A673 (cell line): ENCODE results near the gene NHERF1. TPM values are rescaled to one million over a fixed set of nuclear protein-coding genes. Genes with fewer than 3 reads are reported as not detected.

Experiments used
- BruUV-seq: library from RNA; stranded (reverse); fragments of 400-500 nt; replicated peaks from 2 replicates; lab custom pipeline; 2021; lab: Mats Ljungman, UMichigan
- CTCF ChIA-PET: fragments of 300-600 bp; sonication (Branson Sonifier 250); formaldehyde crosslinking; loops from one replicate; lab custom pipeline; 2022; ENCODE audit warnings: antibody characterized with exemption; lab: Charles Lee
- POLR2A ChIA-PET: fragments of 300-600 bp; sonication (Branson Sonifier 250); formaldehyde crosslinking; loops from one replicate; lab custom pipeline; 2022; ENCODE audit warnings: antibody characterized with exemption; ENCODE audit not compliant: low non-redundant PET; lab: Charles Lee
- DNase-seq: peaks from one replicate; pipeline ENCODE4 v3.0.0-alpha.2; 2015; ENCODE audit warnings: low spot score
- H3K27ac ChIP-seq: fragments of 200-600 bp; sonication (generic); 2 replicates; pipeline ENCODE4 v1.5.1; 2016; ENCODE audit warnings: mixed run types, low read depth, mild to moderate bottlenecking, mixed read lengths, antibody characterized with exemption, low read length; ENCODE audit not compliant: poor library complexity, severe bottlenecking
- H3K27me3 ChIP-seq: fragments of 200-600 bp; sonication (generic); replicated peaks from 2 replicates; pipeline ENCODE4 v1.6.1; 2017; ENCODE audit warnings: mixed run types, low read depth, mild to moderate bottlenecking, mixed read lengths, antibody characterized with exemption, low read length; ENCODE audit not compliant: insufficient read depth, poor library complexity
- H3K36me3 ChIP-seq: fragments of 200-600 bp; sonication (generic); 2 replicates; pipeline ENCODE4 v1.6.1; 2016; ENCODE audit warnings: mixed run types, mild to moderate bottlenecking, mixed read lengths, antibody characterized with exemption, low read length; ENCODE audit not compliant: insufficient read depth, poor library complexity, severe bottlenecking
- H3K4me1 ChIP-seq: fragments of 200-600 bp; sonication (generic); 2 replicates; pipeline ENCODE4 v1.6.1; 2017; ENCODE audit warnings: mixed run types, mild to moderate bottlenecking, mixed read lengths, antibody characterized with exemption, low read length; ENCODE audit not compliant: insufficient read depth, poor library complexity, severe bottlenecking
- H3K4me3 ChIP-seq: fragments of 200-600 bp; sonication (generic); 2 replicates; pipeline ENCODE4 v1.5.1; 2016; ENCODE audit warnings: low read depth, mixed run types, mild to moderate bottlenecking, mixed read lengths, low read length; ENCODE audit not compliant: poor library complexity, severe bottlenecking
- H3K9me3 ChIP-seq: fragments of 200-600 bp; sonication (generic); 2 replicates; pipeline ENCODE4 v1.6.1; 2016; ENCODE audit warnings: mixed run types, low read depth, mild to moderate bottlenecking, mixed read lengths, antibody characterized with exemption, low read length; ENCODE audit not compliant: poor library complexity, severe bottlenecking
- EZH2 ChIP-seq: fragments of 200-600 bp; sonication (generic); IDR thresholded peaks from 2 replicates; pipeline ENCODE4 v1.6.1; 2017; ENCODE audit warnings: borderline replicate concordance, low read depth, mild to moderate bottlenecking, mixed read lengths, antibody characterized with exemption, low read length; ENCODE audit not compliant: poor library complexity, severe bottlenecking
- intact Hi-C: fragments of 100-400 bp; cut with micrococcal nuclease; formaldehyde crosslinking; loops from one replicate; pipeline ENCODE4 v1.10.0; 2022; ENCODE audit not compliant: unreplicated experiment
- total RNA-seq: library from RNA; stranded (reverse); gene quantifications from 2 replicates; pipeline ENCODE4 v1.2.3, GENCODE V29; 2021
- TF ChIP-seq, protein P1 (sequence below): fragments of 300-800, 200-600 bp; sonication (generic); conservative IDR thresholded peaks from 2 replicates; pipeline ENCODE4 v1.5.1; 2017; ENCODE audit warnings: low read depth, mild to moderate bottlenecking, antibody characterized with exemption, low read length, moderate library complexity, mixed read lengths

NHERF1 gene
- total RNA-seq, 1 experiment from 2014 or later = 33.8 TPM

DNA sequence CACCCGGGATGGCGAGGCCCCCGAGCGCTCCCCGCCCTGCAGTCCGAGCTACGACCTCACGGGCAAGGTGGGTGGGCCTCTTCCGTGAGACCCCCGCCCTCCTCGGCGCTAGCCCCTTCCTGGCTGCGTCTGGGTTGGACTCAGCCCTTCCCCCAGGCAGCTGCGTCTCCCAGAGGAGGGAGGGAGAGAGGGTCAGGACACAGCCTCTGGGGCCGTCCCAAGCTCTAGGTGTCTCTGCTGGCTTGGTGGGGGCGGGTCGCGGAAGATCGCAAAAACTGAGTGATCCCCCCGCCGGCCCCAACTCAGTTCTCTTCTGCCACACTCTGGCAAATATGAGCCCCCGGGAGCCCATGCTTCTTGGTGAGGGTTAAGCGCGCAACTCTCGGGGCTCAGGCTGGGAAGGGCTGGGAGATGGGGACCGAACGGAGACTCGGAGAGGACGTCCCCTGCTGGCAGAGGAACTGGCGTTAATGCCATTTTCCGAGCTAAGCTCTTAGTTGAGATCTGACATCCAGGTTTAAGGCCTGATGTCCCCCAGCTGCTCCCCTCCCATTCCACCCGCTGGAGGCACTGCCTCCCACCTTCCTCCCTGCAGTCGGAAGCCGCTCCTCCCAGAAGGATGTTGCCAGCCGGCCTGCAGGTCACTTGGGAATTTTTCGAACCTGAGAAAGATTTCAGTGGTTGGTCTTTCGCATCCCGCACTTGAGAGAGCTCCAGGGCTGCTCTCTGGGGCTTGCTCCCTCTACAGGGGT, 11.0 kb upstream of the NHERF1 start:
- POLR2A ChIA-PET = no interaction called here
- intact Hi-C loops = no loop called here
- no peaks in the 10 kb centered on the region for H3K36me3 ChIP-seq
- CTCF ChIA-PET = interaction anchor here (0.6 to 2.9 kb wide), 3 partner anchors 80 to 358 kb away, joined by 3 to 19 read pairs (median 5); no protein-coding TSS in a partner anchor
- TF ChIP-seq EZH2 = peak; percentile 62
- TF ChIP-seq, protein P1, sequence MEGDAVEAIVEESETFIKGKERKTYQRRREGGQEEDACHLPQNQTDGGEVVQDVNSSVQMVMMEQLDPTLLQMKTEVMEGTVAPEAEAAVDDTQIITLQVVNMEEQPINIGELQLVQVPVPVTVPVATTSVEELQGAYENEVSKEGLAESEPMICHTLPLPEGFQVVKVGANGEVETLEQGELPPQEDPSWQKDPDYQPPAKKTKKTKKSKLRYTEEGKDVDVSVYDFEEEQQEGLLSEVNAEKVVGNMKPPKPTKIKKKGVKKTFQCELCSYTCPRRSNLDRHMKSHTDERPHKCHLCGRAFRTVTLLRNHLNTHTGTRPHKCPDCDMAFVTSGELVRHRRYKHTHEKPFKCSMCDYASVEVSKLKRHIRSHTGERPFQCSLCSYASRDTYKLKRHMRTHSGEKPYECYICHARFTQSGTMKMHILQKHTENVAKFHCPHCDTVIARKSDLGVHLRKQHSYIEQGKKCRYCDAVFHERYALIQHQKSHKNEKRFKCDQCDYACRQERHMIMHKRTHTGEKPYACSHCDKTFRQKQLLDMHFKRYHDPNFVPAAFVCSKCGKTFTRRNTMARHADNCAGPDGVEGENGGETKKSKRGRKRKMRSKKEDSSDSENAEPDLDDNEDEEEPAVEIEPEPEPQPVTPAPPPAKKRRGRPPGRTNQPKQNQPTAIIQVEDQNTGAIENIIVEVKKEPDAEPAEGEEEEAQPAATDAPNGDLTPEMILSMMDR = peak; percentile 56
- peaks cover 16% of the 10 kb centered on the region for H3K4me1 ChIP-seq
- no peaks in the 10 kb centered on the region for H3K9me3 ChIP-seq
- peaks cover 63% of the 10 kb centered on the region for H3K27me3 ChIP-seq
- peak overlapping the region; percentile 30 for H3K4me3 ChIP-seq
- peak; percentile 61 for DNase-seq
- no TSS peak for BruUV-seq
- no peak overlapping the region for H3K27ac ChIP-seq

DNA sequence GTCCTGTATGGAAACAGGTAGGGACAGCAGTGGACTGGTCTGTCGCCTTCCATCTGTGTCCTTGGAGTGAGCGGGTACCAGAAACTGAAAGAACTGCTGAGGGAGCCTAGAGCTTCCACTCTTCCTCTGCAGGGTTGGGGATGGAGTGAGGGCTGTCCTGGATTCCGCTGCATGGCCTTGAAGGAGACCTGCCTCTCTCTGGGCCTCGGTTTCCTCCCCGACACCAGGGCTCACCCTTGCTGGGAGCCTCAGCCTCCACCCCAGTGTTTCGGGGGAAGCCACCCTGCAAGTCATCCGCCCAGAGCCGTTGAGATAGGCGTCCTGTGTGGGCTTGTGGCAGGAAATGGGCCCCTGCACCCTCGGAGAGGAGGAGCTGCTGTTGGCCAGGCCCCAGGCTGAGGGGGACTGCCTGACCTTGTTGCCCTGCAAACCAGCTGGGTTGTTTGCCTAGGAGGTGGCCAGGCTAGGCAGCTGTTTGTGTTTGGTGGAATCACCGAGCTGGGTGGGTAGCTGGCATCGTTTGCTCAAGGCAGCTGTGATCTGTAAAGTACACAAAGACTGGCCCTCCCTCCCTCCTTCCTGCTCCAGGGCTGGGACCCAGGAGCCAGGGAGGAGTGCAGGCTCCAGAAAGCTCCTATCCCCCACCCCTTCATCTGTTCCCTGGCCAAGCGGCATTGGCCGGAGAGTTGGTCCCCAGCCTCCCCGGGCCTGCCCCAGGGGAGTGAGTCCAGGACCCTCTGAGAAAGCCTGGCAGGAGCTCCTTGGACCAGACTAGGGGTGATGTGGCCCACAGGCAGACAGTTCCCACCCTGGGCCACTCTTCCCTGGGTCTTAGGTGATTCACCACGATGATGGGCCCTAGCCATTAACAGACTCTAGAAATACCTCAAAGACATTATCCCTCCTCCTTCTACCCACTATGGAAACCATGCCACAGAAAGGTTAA, 10.1 kb upstream of the NHERF1 start:
- intact Hi-C loops = no loop called here
- TF ChIP-seq, protein P1 = no peak
- no peak for TF ChIP-seq EZH2
- POLR2A ChIA-PET = no interaction called here
- Histone ChIP-seq H3K4me1 (peaks cover 16% of the 10 kb centered on the region), H3K36me3 (no peaks in the 10 kb centered on the region), H3K4me3 (peak overlapping the region; percentile 30), H3K27me3 (peaks cover 62% of the 10 kb centered on the region), H3K27ac (no peak overlapping the region), H3K9me3 (no peaks in the 10 kb centered on the region)
- CTCF ChIA-PET = interaction anchor here (0.6 to 2.9 kb wide), 3 partner anchors 12 to 359 kb away, joined by 3 to 19 read pairs (median 9); no protein-coding TSS in a partner anchor
- DNase-seq = no peak
- no TSS peak for BruUV-seq

DNA sequence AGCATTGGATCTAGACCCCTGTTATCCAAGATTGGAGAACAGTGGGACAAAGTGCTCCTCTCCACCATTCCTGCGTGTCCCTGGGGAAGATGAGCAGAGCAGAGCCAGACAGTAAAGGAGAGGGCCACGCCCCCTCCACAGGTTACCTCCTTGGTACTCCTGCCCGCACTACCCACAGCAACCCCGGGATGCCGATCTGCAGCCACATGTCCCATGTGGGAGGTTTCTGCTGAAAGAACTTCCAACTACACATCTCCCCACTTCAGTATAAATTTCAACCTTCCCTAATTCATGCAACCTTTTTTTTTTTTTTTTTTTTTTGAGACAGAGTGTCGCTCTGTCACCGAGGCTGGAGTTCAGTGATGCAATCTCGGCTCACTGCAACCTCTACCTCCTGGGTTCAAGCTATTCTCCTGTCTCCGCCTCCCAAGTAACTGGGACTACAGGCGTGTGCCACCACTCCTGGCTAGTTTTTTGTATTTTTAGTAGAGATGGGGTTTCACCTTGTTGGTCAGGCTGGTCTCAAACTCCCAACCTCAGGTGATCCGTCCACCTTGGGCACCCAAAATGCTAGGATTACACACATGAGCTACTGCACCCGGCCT, 9.1 kb upstream of the NHERF1 start:
- H3K36me3 ChIP-seq = no peaks in the 10 kb centered on the region
- POLR2A ChIA-PET = no interaction called here
- no TSS peak for BruUV-seq
- intact Hi-C loops = no loop called here
- peaks cover 52% of the 10 kb centered on the region for H3K27me3 ChIP-seq
- CTCF ChIA-PET = no interaction called here
- TF ChIP-seq, protein P1 = no peak
- no peak for TF ChIP-seq EZH2
- H3K4me3 ChIP-seq = no peak overlapping the region
- H3K9me3 ChIP-seq = no peaks in the 10 kb centered on the region
- no peak for DNase-seq
- H3K27ac ChIP-seq = no peak overlapping the region
- H3K4me1 ChIP-seq = peaks cover 16% of the 10 kb centered on the region
